HEK293 (cell line): ENCODE results near the gene DCAF5.

Experiments
- CTCF ChIP-seq: fragments of 450-650 bp; formaldehyde crosslinking; IDR thresholded peaks from 2 replicates; pipeline ENCODE4 v1.5.1; 2016; ENCODE audit warnings: missing biosample characterization, missing genetic modification characterization
- EGR2 ChIP-seq: fragments of 450-650 bp; formaldehyde crosslinking; IDR thresholded peaks from 2 replicates; pipeline ENCODE4 v1.5.1; 2016; ENCODE audit warnings: low read depth, missing biosample characterization, missing genetic modification characterization
- PBX3 ChIP-seq: sonication (generic); formaldehyde crosslinking; IDR thresholded peaks from 2 replicates; pipeline ENCODE4 v1.8.1; 2022; ENCODE audit warnings: mild to moderate bottlenecking, moderate library complexity, missing genetic modification reagents
- ZNF23 ChIP-seq: fragments of 450-650 bp; formaldehyde crosslinking; IDR thresholded peaks from 2 replicates; pipeline ENCODE4 v1.5.1; 2016; ENCODE audit warnings: missing biosample characterization, missing genetic modification characterization, borderline replicate concordance
- ZNF747 ChIP-seq: fragments of 450-650 bp; formaldehyde crosslinking; IDR thresholded peaks from 2 replicates; pipeline ENCODE4 v1.5.1; 2016; ENCODE audit warnings: missing biosample characterization, missing genetic modification characterization

GRCh38 chr14:69132513-69133181 lies 20.3 kb downstream of the DCAF5 start:
- TF ChIP-seq ZNF23 (no peak), CTCF (no peak), EGR2 (tag by site-specific recombination) (no peak), PBX3 (CRISPR knock-in tag) (no peak), ZNF747 (tag by site-specific recombination) (no peak)
